ENCODE measurements around the gene FUT8.
"Not testable (repeated sequence)": the region's sequence is repeated elsewhere in the genome, so short reads cannot be mapped to it uniquely, and the experiment has no call there.

The FUT8 gene

DNA sequence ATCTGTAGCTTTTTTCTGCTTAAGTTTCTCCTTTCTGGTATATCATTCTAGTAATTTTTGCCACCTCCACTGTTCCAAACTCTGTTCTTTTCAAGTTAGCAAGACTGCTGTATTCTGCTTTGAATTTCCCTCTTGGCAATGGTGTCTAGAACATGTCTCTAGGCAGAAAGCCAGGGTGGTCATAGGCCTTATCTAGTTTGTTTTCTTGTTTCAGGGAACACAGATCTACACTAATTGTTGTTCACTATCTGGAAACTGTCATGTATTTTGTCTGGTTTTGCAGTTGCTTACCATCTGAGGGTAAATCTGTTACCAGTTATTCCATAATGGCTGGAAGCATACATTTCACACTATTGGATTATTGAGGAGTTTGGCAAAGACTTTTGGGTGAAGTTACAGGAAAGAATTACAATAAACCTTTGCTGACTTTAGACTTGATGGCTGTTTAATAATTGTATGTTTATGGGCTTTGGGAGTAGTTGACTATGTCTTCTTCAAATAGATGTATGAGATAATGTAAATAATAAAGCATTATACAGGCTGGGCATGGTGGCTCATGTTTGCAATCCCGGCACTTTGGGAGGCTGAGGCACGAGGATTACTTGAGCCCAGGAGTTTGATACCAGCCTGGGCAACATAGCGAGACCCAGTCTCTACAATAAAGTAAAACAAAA lies 41.4 kb downstream of the FUT8 start:
- no peak for DNase-seq (ENCODE audit: low read depth in 2 of 2)

DNA sequence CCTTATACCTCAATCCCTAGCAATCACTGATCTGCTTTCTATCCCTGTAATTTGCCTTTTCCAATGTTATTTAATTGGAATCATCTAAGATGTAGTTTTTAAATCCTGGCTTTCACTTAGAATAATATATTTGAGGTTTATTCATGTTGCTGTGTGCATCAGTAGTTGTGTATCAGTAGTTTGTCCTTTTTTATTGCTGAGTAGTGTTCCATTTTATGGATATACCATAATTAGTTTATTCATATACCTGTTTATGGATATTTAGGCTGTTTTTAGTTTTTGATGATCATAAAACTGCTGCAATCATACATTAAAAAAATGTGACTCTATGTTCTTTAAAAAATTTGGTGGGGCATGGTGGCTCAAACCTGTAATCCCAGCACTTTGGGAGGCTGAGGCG lies 43.7 kb downstream of the FUT8 start:
- DNase-seq (ENCODE audit: low read depth in 2 of 2), result no peak

DNA sequence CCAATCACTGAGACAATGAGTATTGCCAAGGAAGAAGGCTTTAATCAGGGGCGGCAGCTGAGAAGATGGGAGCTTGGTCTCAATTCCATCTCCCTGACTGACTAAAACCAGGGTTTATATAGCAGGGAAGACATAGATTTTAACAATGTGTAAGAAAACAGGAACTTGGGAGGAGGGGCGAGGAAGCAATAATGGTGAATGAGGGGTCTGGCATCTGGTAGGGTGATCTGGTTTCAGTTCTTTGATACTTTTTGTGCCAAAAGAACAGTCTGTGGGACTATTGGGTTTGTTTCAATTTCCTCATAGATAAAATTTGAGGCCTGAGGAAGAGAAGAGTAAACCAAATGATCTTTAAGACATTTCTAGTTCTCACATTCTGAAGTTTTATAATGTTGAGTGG lies 49.2 kb downstream of the FUT8 start:
- no peak for DNase-seq (ENCODE audit: low read depth in 2 of 2)

GRCh38 chr14:65462411-65462810 lies 49.9 kb downstream of the FUT8 start:
- DNase-seq (ENCODE audit: low read depth in 2 of 2), result peak in 1 of 2 donors; percentile 8

- no peak for DNase-seq (ENCODE audit: low read depth in 2 of 2)
These were observed 53.1 kb downstream of the FUT8 start for GRCh38 chr14:65465584-65465983.

- not testable (repeated sequence) for DNase-seq (ENCODE audit: low read depth in 2 of 2)
These were observed 55.4 kb downstream of the FUT8 start for GRCh38 chr14:65467926-65468325.

- no peak for DNase-seq (ENCODE audit: low read depth in 2 of 2)
These were observed 57.4 kb downstream of the FUT8 start for GRCh38 chr14:65469903-65470302.

GRCh38 chr14:65470404-65470880 lies 57.9 kb downstream of the FUT8 start:
- no peak for DNase-seq (ENCODE audit: low read depth in 2 of 2)

GRCh38 chr14:65471038-65471878 lies 58.7 kb downstream of the FUT8 start:
- DNase-seq (ENCODE audit: low read depth in 2 of 2), result no peak

DNA sequence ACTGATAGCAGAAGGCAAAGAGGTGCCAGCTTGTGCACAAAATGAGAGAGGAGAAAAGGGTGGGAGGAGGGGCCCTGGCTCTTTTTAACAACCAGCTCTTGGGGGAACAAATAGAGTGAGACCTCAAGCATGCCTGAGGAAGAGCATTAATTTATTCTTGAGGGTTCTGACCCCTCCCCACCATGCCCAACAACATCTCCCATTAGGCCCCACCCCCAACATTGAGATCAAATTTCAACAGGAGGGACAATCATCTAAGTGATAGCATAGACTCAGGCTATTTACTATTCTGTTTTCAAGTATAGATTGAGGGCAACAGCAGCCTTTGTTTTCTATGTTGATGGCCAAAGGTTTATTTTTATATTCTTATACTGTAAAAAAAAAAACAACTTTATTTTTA lies 59.7 kb downstream of the FUT8 start:
- no peak for DNase-seq (ENCODE audit: low read depth in 2 of 2)

GRCh38 chr14:65476273-65476941 lies 63.9 kb downstream of the FUT8 start:
- no peak for DNase-seq (ENCODE audit: low read depth in 2 of 2)

GRCh38 chr14:65476942-65477318 lies 64.4 kb downstream of the FUT8 start:
- no peak for DNase-seq (ENCODE audit: low read depth in 2 of 2)

- no peak for DNase-seq (ENCODE audit: low read depth in 2 of 2)
These were observed 65.5 kb downstream of the FUT8 start for GRCh38 chr14:65478017-65478416.

- no peak for DNase-seq (ENCODE audit: low read depth in 2 of 2)
These were observed 66.1 kb downstream of the FUT8 start for GRCh38 chr14:65478596-65478995.

DNA sequence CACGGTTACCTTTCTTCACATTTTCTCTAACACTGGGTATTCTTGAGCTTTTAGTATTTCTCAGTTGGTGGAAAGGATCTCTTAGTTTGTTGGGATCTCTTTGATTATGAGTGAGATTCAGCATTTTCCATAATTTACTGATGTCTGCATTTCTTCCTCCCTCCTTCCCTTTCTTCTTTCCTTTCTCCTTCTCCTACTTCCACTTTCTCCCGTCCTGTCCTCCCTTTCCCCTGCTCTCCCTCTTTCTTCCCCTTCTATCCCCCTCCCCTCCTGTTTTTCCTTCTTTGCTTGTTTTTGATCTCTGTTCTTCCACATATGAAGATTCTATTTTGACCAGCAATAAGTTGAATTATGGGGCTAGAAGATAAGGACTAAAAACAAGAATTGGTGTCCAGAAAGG lies 66.9 kb downstream of the FUT8 start:
- no peak for DNase-seq (ENCODE audit: low read depth in 2 of 2)

- no peak for DNase-seq (ENCODE audit: low read depth in 2 of 2)
These were observed 70.4 kb downstream of the FUT8 start for GRCh38 chr14:65482757-65483438.

GRCh38 chr14:65483647-65484046 lies 71.1 kb downstream of the FUT8 start:
- DNase-seq (ENCODE audit: low read depth in 2 of 2), result no peak

DNA sequence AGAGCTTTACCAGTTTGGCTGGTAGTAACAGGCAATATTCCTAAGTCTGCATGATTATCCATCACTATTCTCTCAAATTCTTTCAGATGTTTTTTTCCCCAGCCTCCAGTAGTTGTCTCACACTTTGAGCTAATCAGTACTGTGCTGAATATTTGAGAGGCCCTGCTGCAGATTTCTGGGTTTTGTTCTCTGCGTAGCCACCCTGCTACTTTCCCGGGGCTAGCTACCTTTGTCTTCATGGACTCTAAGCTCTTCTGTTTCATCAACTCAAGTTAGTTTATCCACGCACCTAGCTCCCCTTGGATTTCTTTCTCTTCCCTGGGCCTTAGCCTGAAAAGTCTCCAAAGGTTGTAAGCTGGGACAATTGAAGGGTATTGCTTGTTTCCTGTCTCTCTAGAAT lies 73.0 kb downstream of the FUT8 start:
- no peak for DNase-seq (ENCODE audit: low read depth in 2 of 2)

GRCh38 chr14:65486863-65487262 lies 74.3 kb downstream of the FUT8 start:
- no peak for DNase-seq (ENCODE audit: low read depth in 2 of 2)

GRCh38 chr14:65487783-65488494 lies 75.4 kb downstream of the FUT8 start:
- DNase-seq (ENCODE audit: low read depth in 2 of 2), result no peak

DNA sequence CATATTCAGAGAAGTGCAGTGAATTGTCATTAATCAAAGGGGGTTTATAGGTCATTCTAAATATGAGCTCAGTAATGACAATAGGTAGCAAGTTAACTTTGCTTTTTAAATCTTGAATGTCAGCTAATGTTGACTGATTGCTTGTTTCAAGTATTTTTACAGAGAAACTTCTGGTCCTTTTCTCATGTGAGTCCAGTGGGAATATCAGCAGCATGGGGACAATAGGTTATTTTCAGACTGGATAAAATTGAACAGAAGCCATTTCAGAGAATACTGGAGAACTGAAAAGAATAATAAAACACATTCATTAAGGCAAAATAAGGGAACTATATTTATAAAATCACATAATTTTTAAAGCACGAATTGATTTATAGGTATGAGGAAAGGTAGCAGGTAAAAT lies 78.7 kb downstream of the FUT8 start:
- no peak for DNase-seq (ENCODE audit: low read depth in 2 of 2)

Measured in activated CD4-positive, alpha-beta T cell treated with anti-CD3 and anti-CD28 coated beads for 24 hours (primary cell).